Liver (tissue), 9 donors: ENCODE measurements around the gene IL21R. TPM values are rescaled to one million over a fixed set of nuclear protein-coding genes. Genes with fewer than 3 reads are reported as not detected.

Experiments
- DNase-seq: peaks from one replicate; pipeline ENCODE4 v3.0.0-alpha.2; 2017; ENCODE audit warnings: low spot score
- H3K27ac ChIP-seq, 2 donors: one replicate each; pipeline ENCODE4 v1.7.0; 2013; ENCODE audit warnings: inconsistent platforms in 2 of 2, low read length in 2 of 2, control low read depth in 1 of 2, low read depth in 1 of 2, mild to moderate bottlenecking in 1 of 2
- H3K27me3 ChIP-seq, 4 donors: one replicate each; pipeline versions ENCODE4 v1.6.1 to v1.7.0; 2013; ENCODE audit warnings: low read length in 3 of 4, inconsistent platforms in 1 of 4, mild to moderate bottlenecking in 1 of 4, moderate library complexity in 1 of 4; ENCODE audit not compliant: control insufficient read depth in 4 of 4, insufficient read depth in 4 of 4
- H3K36me3 ChIP-seq, 4 donors: one replicate each; pipeline versions ENCODE4 v1.6.1 to v1.7.0; 2013; ENCODE audit warnings: low read length in 3 of 4, mild to moderate bottlenecking in 3 of 4, low read depth in 1 of 4, moderate library complexity in 1 of 4; ENCODE audit not compliant: control insufficient read depth in 4 of 4, insufficient read depth in 3 of 4
- H3K4me1 ChIP-seq, 4 donors: one replicate each; pipeline versions ENCODE4 v1.6.1 to v1.7.0; 2013; ENCODE audit warnings: low read length in 3 of 4, mild to moderate bottlenecking in 3 of 4, moderate library complexity in 1 of 4; ENCODE audit not compliant: control insufficient read depth in 4 of 4, insufficient read depth in 4 of 4
- H3K4me3 ChIP-seq, 3 donors: one replicate each; pipeline versions ENCODE4 v1.6.1 to v1.7.0; 2013; ENCODE audit warnings: low read length in 3 of 3, control low read depth in 1 of 3, low read depth in 1 of 3, mild to moderate bottlenecking in 1 of 3
- H3K9ac ChIP-seq, 2 donors: one replicate each; pipeline ENCODE4 v1.7.0; 2013; ENCODE audit warnings: low read length in 2 of 2, mild to moderate bottlenecking in 2 of 2, moderate library complexity in 2 of 2, control low read depth in 1 of 2, low read depth in 1 of 2
- H3K9me3 ChIP-seq, 4 donors: one replicate each; pipeline versions ENCODE4 v1.6.1 to v1.7.0; 2013; ENCODE audit warnings: low read length in 3 of 4; ENCODE audit not compliant: control insufficient read depth in 4 of 4
- ATF3 ChIP-seq: IDR thresholded peaks from 2 replicates; pipeline ENCODE4 v1.6.1; 2016; ENCODE audit warnings: antibody characterized with exemption
- CTCF ChIP-seq: fragments of 150-350 bp; IDR thresholded peaks from 2 replicates; pipeline ENCODE4 v1.5.1; 2017; ENCODE audit warnings: improper control_type of control experiment, low read depth, low read length; ENCODE audit not compliant: missing input control
- EGR1 ChIP-seq, 2 donors: IDR thresholded peaks; 2 replicates each; pipeline ENCODE4 v1.6.1; 2016 to 2018; ENCODE audit warnings: antibody characterized with exemption in 2 of 2, low read depth in 2 of 2
- FOXA1 ChIP-seq: IDR thresholded peaks from 2 replicates; pipeline ENCODE4 v1.6.1; 2016; ENCODE audit warnings: antibody characterized with exemption
- FOXA2 ChIP-seq: IDR thresholded peaks from 2 replicates; pipeline ENCODE4 v1.6.1; 2016; ENCODE audit warnings: antibody characterized with exemption
- GABPA ChIP-seq, 2 donors: IDR thresholded peaks in 1 of 2; conservative IDR thresholded peaks in 1 of 2; 2 replicates each; pipeline ENCODE4 v1.6.1; 2016; ENCODE audit warnings: antibody characterized with exemption in 2 of 2, mild to moderate bottlenecking in 1 of 2, moderate library complexity in 1 of 2
- HNF4A ChIP-seq, 2 donors: conservative IDR thresholded peaks; 2 replicates each; pipeline ENCODE4 v1.6.1; 2016; ENCODE audit warnings: antibody characterized with exemption in 2 of 2, mild to moderate bottlenecking in 2 of 2
- HNF4G ChIP-seq: IDR thresholded peaks from 2 replicates; pipeline ENCODE4 v1.6.1; 2016; ENCODE audit warnings: antibody characterized with exemption
- JUND ChIP-seq, 2 donors: IDR thresholded peaks; 2 replicates each; pipeline ENCODE4 v1.6.1; 2016; ENCODE audit warnings: antibody characterized with exemption in 2 of 2
- MAX ChIP-seq: IDR thresholded peaks from 2 replicates; pipeline ENCODE4 v1.6.1; 2016; ENCODE audit warnings: antibody characterized with exemption
- NR2F2 ChIP-seq: IDR thresholded peaks from 2 replicates; pipeline ENCODE4 v1.6.1; 2016; ENCODE audit warnings: antibody characterized with exemption
- RAD21 ChIP-seq, 2 donors: IDR thresholded peaks; 2 replicates each; pipeline ENCODE4 v1.6.1; 2016; ENCODE audit warnings: antibody characterized with exemption in 2 of 2, mild to moderate bottlenecking in 2 of 2
- REST ChIP-seq: IDR thresholded peaks from 2 replicates; pipeline ENCODE4 v1.6.1; 2016; ENCODE audit warnings: antibody characterized with exemption, mild to moderate bottlenecking
- RXRA ChIP-seq, 2 donors: IDR thresholded peaks; 2 replicates each; pipeline ENCODE4 v1.6.1; 2017 to 2018; ENCODE audit warnings: antibody characterized with exemption in 2 of 2, mild to moderate bottlenecking in 1 of 2
- SP1 ChIP-seq: IDR thresholded peaks from 2 replicates; pipeline ENCODE4 v1.6.1; 2018; ENCODE audit warnings: antibody characterized with exemption, mild to moderate bottlenecking
- TAF1 ChIP-seq: conservative IDR thresholded peaks from 2 replicates; pipeline ENCODE4 v1.6.1; 2016; ENCODE audit warnings: antibody characterized with exemption, mild to moderate bottlenecking
- YY1 ChIP-seq: IDR thresholded peaks from 2 replicates; pipeline ENCODE4 v1.6.1; 2016; ENCODE audit warnings: antibody characterized with exemption, mild to moderate bottlenecking
- ZBTB33 ChIP-seq: IDR thresholded peaks from 2 replicates; pipeline ENCODE4 v1.6.1; 2016; ENCODE audit warnings: antibody characterized with exemption
- WGBS: extraction: QIAGEN DNeasy Blood & Tissue Kit; methylation state at CpG from one replicate; pipeline ENCODE4 v1.1.7; 2013; 5-methylcytosine and 5-hydroxymethylcytosine counted together
- polyA plus RNA-seq, 2 donors: library from polyadenylated mRNA; stranded (reverse) in 1 of 2; unstranded in 1 of 2; fragments of 200-250 nt in 1 of 2; fragments of >200 nt in 1 of 2; fragmentation: Nextera tagmentation in 1 of 2; extraction: Ambion mirVana in 1 of 2; gene quantifications; one replicate each; pipeline versions ENCODE4 v1.2.1 to v1.2.3, GENCODE V29; 2013 to 2015
- total RNA-seq, 2 donors: library from RNA; depleted of rRNA; stranded (reverse); fragments of >200 nt; gene quantifications; one replicate each; pipeline ENCODE4 v1.2.3, GENCODE V29; 2014
- donor health status: healthy.
- donor health status: healthy.
- donor health status: healthy.
- donor health status: healthy.
- donor health status: healthy.

Gene IL21R
- total and polyA plus RNA-seq, 4 donors: 0.19 to 0.84 (median 0.39) TPM

GRCh38 chr16:27491894-27492587 is 90.1 kb downstream of the IL21R start:
- Histone ChIP-seq H3K27me3 (no peaks in the 10 kb centered on the region), H3K27ac (no peak overlapping the region), H3K4me1 (no peaks in the 10 kb centered on the region), H3K36me3 (peaks cover 19 to 90% (median 53%) of the 10 kb centered on the region in 4 donors), H3K9me3 (no peaks in the 10 kb centered on the region), H3K9ac (no peak overlapping the region), H3K4me3 (no peak overlapping the region)
- no peak for TF ChIP-seq ZBTB33
- no peak for TF ChIP-seq REST
- no peak for TF ChIP-seq RXRA (IDR thresholded peaks at IDR 0.05)
- no peak for TF ChIP-seq TAF1
- no peak for TF ChIP-seq ATF3
- TF ChIP-seq CTCF: no peak
- TF ChIP-seq MAX: no peak
- TF ChIP-seq FOXA2: no peak
- no peak for TF ChIP-seq FOXA1
- TF ChIP-seq SP1: no peak
- no peak for TF ChIP-seq RAD21 (IDR thresholded peaks at IDR 0.05)
- TF ChIP-seq EGR1 (IDR thresholded peaks at IDR 0.05; ENCODE audit: low read depth in 2 of 2): no peak
- TF ChIP-seq YY1: no peak
- TF ChIP-seq HNF4G: no peak
- no peak for TF ChIP-seq GABPA (IDR thresholded peaks at IDR 0.05 in 1 of 2, conservative IDR thresholded peaks at IDR 0.05 in 1 of 2)
- TF ChIP-seq JUND (IDR thresholded peaks at IDR 0.05): no peak
- TF ChIP-seq HNF4A (conservative IDR thresholded peaks at IDR 0.05): no peak
- TF ChIP-seq NR2F2: no peak
- WGBS: 90% methylated on average over 16 of the region's 16 CpGs
- DNase-seq: no peak
